Stomach (tissue), 9 donors: ENCODE measurements around the gene S1PR2. TPM values are rescaled to one million over a fixed set of nuclear protein-coding genes. Genes with fewer than 3 reads are reported as not detected.

Source experiments
- DNase-seq, 2 donors: peaks; one replicate each; pipeline versions ENCODE4 v3.0.0 to v3.0.0-alpha.2; 2013 to 2019
- H3K27ac ChIP-seq, 5 donors: fragments of 200-600 bp in 4 of 5; sonication (generic) in 4 of 5; one replicate each; pipeline ENCODE4 v1.5.1; 2013 to 2019; ENCODE audit warnings: mild to moderate bottlenecking in 1 of 5, moderate library complexity in 1 of 5
- H3K27me3 ChIP-seq, 3 donors: fragments of 200-600 bp; sonication (generic); one replicate each; pipeline ENCODE4 v1.5.1; 2017 to 2019; ENCODE audit warnings: mixed run types in 1 of 3
- H3K36me3 ChIP-seq, 4 donors: fragments of 200-600 bp; sonication (generic); 1 replicate in 3 of 4; 2 replicates in 1 of 4; pipeline ENCODE4 v1.5.1; 2016 to 2019
- H3K4me1 ChIP-seq, 4 donors: fragments of 200-600 bp; sonication (generic); one replicate each; pipeline ENCODE4 v1.5.1; 2016 to 2019
- H3K4me3 ChIP-seq, 4 donors: fragments of 200-600 bp; sonication (generic) in 3 of 4; one replicate each; pipeline ENCODE4 v1.5.1; 2016 to 2019; ENCODE audit warnings: mild to moderate bottlenecking in 1 of 4
- H3K9me3 ChIP-seq, 4 donors: fragments of 200-600 bp; sonication (generic); one replicate each; pipeline ENCODE4 v1.5.1; 2016 to 2019
- EP300 ChIP-seq: sonication (generic); formaldehyde crosslinking; IDR thresholded peaks from one replicate; pipeline ENCODE4 v1.6.1; 2017; ENCODE audit warnings: antibody characterized with exemption
- POLR2A ChIP-seq, 4 donors: fragments of 450-650 bp; IDR thresholded peaks; one replicate each; pipeline ENCODE4 v1.6.1; 2016; ENCODE audit warnings: antibody characterized with exemption in 4 of 4, control low read depth in 2 of 4, mild to moderate bottlenecking in 1 of 4, moderate library complexity in 1 of 4
- POLR2AphosphoS5 ChIP-seq, 3 donors: sonication (generic); formaldehyde crosslinking; IDR thresholded peaks; one replicate each; pipeline ENCODE4 v1.6.1; 2016; ENCODE audit warnings: antibody characterized with exemption in 3 of 3
- WGBS, 5 donors: extraction: QIAGEN DNeasy Blood & Tissue Kit in 3 of 5; methylation state at CpG; one replicate each; pipeline versions ENCODE4 v1.1.5 to v1.1.7; 2013 to 2018; 5-methylcytosine and 5-hydroxymethylcytosine counted together
- intact Hi-C: fragments of 100-400 bp; cut with DNase I; formaldehyde crosslinking; loops from one replicate; pipeline ENCODE4 v1.15.1; 2023; ENCODE audit warnings: low total_unique reads
- polyA plus RNA-seq, 3 donors: library from polyadenylated mRNA; stranded (reverse); fragments of 200-250 nt; gene quantifications; one replicate each; pipeline ENCODE4 v1.2.3, GENCODE V29; 2013
- total RNA-seq, 5 donors: library from RNA; depleted of rRNA; stranded (reverse); fragments of >200 nt; gene quantifications; one replicate each; pipeline versions ENCODE4 v1.1.0 to v1.2.3, GENCODE V29; 2014 to 2016
- TF ChIP-seq, protein P1 (sequence below), 7 experiments: fragments of 450-650 bp in 4 of 7; fragments of 200-600 bp in 3 of 7; sonication (generic) in 3 of 7; IDR thresholded peaks; one replicate each; pipeline ENCODE4 v1.5.1; 2016 to 2019; ENCODE audit warnings: antibody characterized with exemption in 7 of 7, control low read depth in 2 of 7, mild to moderate bottlenecking in 1 of 7
- donor health status: healthy with polysubstance abuse.
- donor health status: Bipolar disorder and iron deficiency.
- donor health status: healthy.

S1PR2 gene
- total and polyA plus RNA-seq, 8 donors: 0.29 to 11.7 (median 2.7) TPM; not detected in 1

DNA sequence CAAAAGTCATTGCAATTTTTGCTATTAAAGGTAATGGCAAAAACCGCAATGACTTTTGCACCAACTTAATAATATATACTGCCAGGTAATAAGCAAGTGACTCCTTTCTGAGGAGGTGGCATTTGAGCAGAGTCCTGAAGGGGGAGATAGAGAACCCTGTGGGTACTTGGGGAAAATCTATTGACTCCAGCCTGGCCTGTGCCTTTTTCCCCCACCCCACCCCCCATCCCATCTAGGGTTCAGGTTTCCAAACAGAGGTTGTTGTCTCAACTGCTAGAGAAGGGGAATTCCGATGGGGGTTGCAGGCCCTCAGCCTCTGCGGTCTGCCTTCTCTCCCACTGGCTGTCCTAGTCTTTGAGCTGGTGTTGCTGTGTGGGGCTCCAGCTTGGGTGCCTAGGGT, 11.5 kb downstream of the S1PR2 start:
- no peak overlapping the region for H3K27ac ChIP-seq
- H3K9me3 ChIP-seq: no peaks in the 10 kb centered on the region
- peaks cover 12 to 18% (median 15%) of the 10 kb centered on the region in 4 donors for H3K36me3 ChIP-seq
- no peak overlapping the region for H3K4me3 ChIP-seq
- peaks cover 0 to 4% (median 0%) of the 10 kb centered on the region in 4 donors for H3K4me1 ChIP-seq
- intact Hi-C loops: no loop called here
- TF ChIP-seq, protein P1, sequence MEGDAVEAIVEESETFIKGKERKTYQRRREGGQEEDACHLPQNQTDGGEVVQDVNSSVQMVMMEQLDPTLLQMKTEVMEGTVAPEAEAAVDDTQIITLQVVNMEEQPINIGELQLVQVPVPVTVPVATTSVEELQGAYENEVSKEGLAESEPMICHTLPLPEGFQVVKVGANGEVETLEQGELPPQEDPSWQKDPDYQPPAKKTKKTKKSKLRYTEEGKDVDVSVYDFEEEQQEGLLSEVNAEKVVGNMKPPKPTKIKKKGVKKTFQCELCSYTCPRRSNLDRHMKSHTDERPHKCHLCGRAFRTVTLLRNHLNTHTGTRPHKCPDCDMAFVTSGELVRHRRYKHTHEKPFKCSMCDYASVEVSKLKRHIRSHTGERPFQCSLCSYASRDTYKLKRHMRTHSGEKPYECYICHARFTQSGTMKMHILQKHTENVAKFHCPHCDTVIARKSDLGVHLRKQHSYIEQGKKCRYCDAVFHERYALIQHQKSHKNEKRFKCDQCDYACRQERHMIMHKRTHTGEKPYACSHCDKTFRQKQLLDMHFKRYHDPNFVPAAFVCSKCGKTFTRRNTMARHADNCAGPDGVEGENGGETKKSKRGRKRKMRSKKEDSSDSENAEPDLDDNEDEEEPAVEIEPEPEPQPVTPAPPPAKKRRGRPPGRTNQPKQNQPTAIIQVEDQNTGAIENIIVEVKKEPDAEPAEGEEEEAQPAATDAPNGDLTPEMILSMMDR (IDR thresholded peaks at IDR 0.05): peak in 2 of 7 experiments; percentile 18
- no peak for TF ChIP-seq POLR2AphosphoS5 (IDR thresholded peaks at IDR 0.05)
- 19 to 33% (median 24%) methylated on average over 3 of the region's 3 CpGs for WGBS, 5 donors
- DNase-seq: peak in 1 of 2 donors; percentile 50
- H3K27me3 ChIP-seq: no peaks in the 10 kb centered on the region

- WGBS, 5 donors: 82 to 94% (median 84%) methylated on average over 9 of the region's 9 CpGs
- no peaks in the 10 kb centered on the region for H3K27me3 ChIP-seq
- H3K9me3 ChIP-seq: no peaks in the 10 kb centered on the region
- intact Hi-C loops: no loop called here
- peaks cover 0 to 4% (median 0%) of the 10 kb centered on the region in 4 donors for H3K36me3 ChIP-seq
- H3K4me1 ChIP-seq: peaks cover 0 to 4% (median 0%) of the 10 kb centered on the region in 4 donors
- H3K27ac ChIP-seq: no peak overlapping the region
- no peak for DNase-seq
- TF ChIP-seq POLR2A (IDR thresholded peaks at IDR 0.05) (no peak), POLR2AphosphoS5 (IDR thresholded peaks at IDR 0.05) (no peak), EP300 (no peak)
- TF ChIP-seq, protein P1 (IDR thresholded peaks at IDR 0.05): no peak
- no peak overlapping the region for H3K4me3 ChIP-seq
Observed at GRCh38 chr19:10217085-10217484, 14.0 kb downstream of the S1PR2 start.

GRCh38 chr19:10214784-10215183, 16.3 kb downstream of the S1PR2 start:
- TF ChIP-seq, protein P1 (IDR thresholded peaks at IDR 0.05): no peak
- no peak for TF ChIP-seq EP300
- no peak for TF ChIP-seq POLR2A (IDR thresholded peaks at IDR 0.05)
- TF ChIP-seq POLR2AphosphoS5 (IDR thresholded peaks at IDR 0.05): no peak
- Histone ChIP-seq H3K36me3 (peaks cover 0 to 4% (median 0%) of the 10 kb centered on the region in 4 donors), H3K9me3 (no peaks in the 10 kb centered on the region), H3K27me3 (no peaks in the 10 kb centered on the region), H3K4me1 (no peaks in the 10 kb centered on the region), H3K27ac (no peak overlapping the region), H3K4me3 (no peak overlapping the region)
- no peak for DNase-seq
- intact Hi-C loops: no loop called here
- WGBS, 5 donors: 86 to 99% (median 94%) methylated on average over 5 of the region's 5 CpGs

GRCh38 chr19:10211691-10212090, 19.4 kb downstream of the S1PR2 start:
- Histone ChIP-seq H3K4me3 (no peak overlapping the region), H3K36me3 (no peaks in the 10 kb centered on the region), H3K9me3 (peaks cover 0 to 6% (median 3%) of the 10 kb centered on the region in 4 donors), H3K4me1 (no peaks in the 10 kb centered on the region), H3K27me3 (no peaks in the 10 kb centered on the region), H3K27ac (no peak overlapping the region)
- intact Hi-C loops: no loop called here
- DNase-seq: no peak
- WGBS, 5 donors: 77 to 92% (median 81%) methylated on average over 5 to 6 of the region's 6 CpGs
- no peak for TF ChIP-seq EP300
- no peak for TF ChIP-seq POLR2A (IDR thresholded peaks at IDR 0.05)
- TF ChIP-seq, protein P1 (IDR thresholded peaks at IDR 0.05): no peak
- TF ChIP-seq POLR2AphosphoS5 (IDR thresholded peaks at IDR 0.05): no peak
